Neural crest cell (in vitro differentiated cells): Measurements from ENCODE around the gene MCRIP2. TPM values are rescaled to one million over a fixed set of nuclear protein-coding genes. Genes with fewer than 3 reads are reported as not detected.

Source experiments
- DNase-seq: peaks from one replicate; pipeline ENCODE4 v3.0.0; 2021; ENCODE audit warnings: low read depth, mixed read lengths, low spot score
- H3K27ac Mint-ChIP-seq: one replicate; pipeline ENCODE4 v1.8.0; 2021; ENCODE audit warnings: mild to moderate bottlenecking, mixed read lengths; ENCODE audit not compliant: unreplicated experiment
- H3K27me3 Mint-ChIP-seq: 2 replicates; pipeline ENCODE4 v1.8.0; 2021; ENCODE audit warnings: low read depth, mild to moderate bottlenecking, mixed read lengths
- H3K36me3 Mint-ChIP-seq: 2 replicates; pipeline ENCODE4 v1.8.0; 2021; ENCODE audit warnings: low read depth, mild to moderate bottlenecking, mixed read lengths
- H3K4me1 Mint-ChIP-seq: 2 replicates; pipeline ENCODE4 v1.8.0; 2021; ENCODE audit warnings: mixed read lengths
- H3K4me3 Mint-ChIP-seq: one replicate; pipeline ENCODE4 v1.8.0; 2021; ENCODE audit warnings: mild to moderate bottlenecking, mixed read lengths
- H3K9me3 Mint-ChIP-seq: 2 replicates; pipeline ENCODE4 v1.8.0; 2021; ENCODE audit warnings: mixed read lengths
- CTCF ChIP-seq: fragments of 200-600 bp; sonication (generic); conservative IDR thresholded peaks from 2 replicates; pipeline ENCODE4 v1.5.0; 2021; ENCODE audit warnings: antibody characterized with exemption, mild to moderate bottlenecking
- total RNA-seq: library from RNA; stranded (reverse); gene quantifications from 2 replicates; pipeline ENCODE4 v1.2.1, GENCODE V29; 2021

MCRIP2 gene
- total RNA-seq, 1 donor from 2014 or later: 17.6 TPM

- no peaks in the 10 kb centered on the region for H3K9me3 Mint-ChIP-seq
- no peak overlapping the region for H3K27ac Mint-ChIP-seq
- DNase-seq: no peak
- no peak for TF ChIP-seq CTCF
- peaks cover 5% of the 10 kb centered on the region for H3K4me1 Mint-ChIP-seq
- peaks cover 7% of the 10 kb centered on the region for H3K27me3 Mint-ChIP-seq
- H3K36me3 Mint-ChIP-seq: peaks cover 4% of the 10 kb centered on the region
- peak overlapping the region; percentile 56 for H3K4me3 Mint-ChIP-seq
Measured at GRCh38 chr16:635573-636205, 5.9 kb upstream of the MCRIP2 start.

- H3K36me3 Mint-ChIP-seq: peaks cover 4% of the 10 kb centered on the region
- H3K27me3 Mint-ChIP-seq: peaks cover 7% of the 10 kb centered on the region
- H3K4me1 Mint-ChIP-seq: peaks cover 5% of the 10 kb centered on the region
- no peaks in the 10 kb centered on the region for H3K9me3 Mint-ChIP-seq
- H3K27ac Mint-ChIP-seq: peak within 1 kb of the TSS; percentile 98
- peak within 1 kb of the TSS; percentile 98 for H3K4me3 Mint-ChIP-seq
- no peak for TF ChIP-seq CTCF
- DNase-seq: peak; percentile 93
Measured at GRCh38 chr16:636206-637080, 5.2 kb upstream of the MCRIP2 start, which contains the start of gene METTL26. METTL26 (minus strand) TSS chr16:636305; CDS start chr16:636290, 15 bp downstream.

GRCh38 chr16:637081-638018 is 4.3 kb upstream of the MCRIP2 start:
- peak overlapping the region; percentile 98 for H3K4me3 Mint-ChIP-seq
- H3K36me3 Mint-ChIP-seq: peaks cover 4% of the 10 kb centered on the region
- H3K27ac Mint-ChIP-seq: no peak overlapping the region
- H3K9me3 Mint-ChIP-seq: no peaks in the 10 kb centered on the region
- H3K4me1 Mint-ChIP-seq: peaks cover 5% of the 10 kb centered on the region
- peaks cover 7% of the 10 kb centered on the region for H3K27me3 Mint-ChIP-seq
- TF ChIP-seq CTCF: no peak
- peak; percentile 80 for DNase-seq

GRCh38 chr16:638034-638543 is 3.5 kb upstream of the MCRIP2 start:
- no peaks in the 10 kb centered on the region for H3K9me3 Mint-ChIP-seq
- H3K4me1 Mint-ChIP-seq: peaks cover 5% of the 10 kb centered on the region
- H3K27me3 Mint-ChIP-seq: peaks cover 7% of the 10 kb centered on the region
- no peak for DNase-seq
- no peak for TF ChIP-seq CTCF
- H3K36me3 Mint-ChIP-seq: peaks cover 4% of the 10 kb centered on the region
- peak overlapping the region; percentile 78 for H3K4me3 Mint-ChIP-seq
- H3K27ac Mint-ChIP-seq: no peak overlapping the region

- H3K4me3 Mint-ChIP-seq: peak overlapping the region; percentile 72
- peaks cover 4% of the 10 kb centered on the region for H3K36me3 Mint-ChIP-seq
- H3K4me1 Mint-ChIP-seq: peaks cover 5% of the 10 kb centered on the region
- no peaks in the 10 kb centered on the region for H3K9me3 Mint-ChIP-seq
- peaks cover 9% of the 10 kb centered on the region for H3K27me3 Mint-ChIP-seq
- no peak for DNase-seq
- no peak for TF ChIP-seq CTCF
- no peak overlapping the region for H3K27ac Mint-ChIP-seq
Measured at GRCh38 chr16:638836-639235, 2.8 kb upstream of the MCRIP2 start.
